ENCODE measurements around the gene RIN3. TPM values are rescaled to one million over a fixed set of nuclear protein-coding genes. Genes with fewer than 3 reads are reported as not detected.

Gene RIN3
- total and polyA plus RNA-seq, 4 donors, result 5.0 to 15.6 (median 9.0) TPM

- TF ChIP-seq, protein P1, sequence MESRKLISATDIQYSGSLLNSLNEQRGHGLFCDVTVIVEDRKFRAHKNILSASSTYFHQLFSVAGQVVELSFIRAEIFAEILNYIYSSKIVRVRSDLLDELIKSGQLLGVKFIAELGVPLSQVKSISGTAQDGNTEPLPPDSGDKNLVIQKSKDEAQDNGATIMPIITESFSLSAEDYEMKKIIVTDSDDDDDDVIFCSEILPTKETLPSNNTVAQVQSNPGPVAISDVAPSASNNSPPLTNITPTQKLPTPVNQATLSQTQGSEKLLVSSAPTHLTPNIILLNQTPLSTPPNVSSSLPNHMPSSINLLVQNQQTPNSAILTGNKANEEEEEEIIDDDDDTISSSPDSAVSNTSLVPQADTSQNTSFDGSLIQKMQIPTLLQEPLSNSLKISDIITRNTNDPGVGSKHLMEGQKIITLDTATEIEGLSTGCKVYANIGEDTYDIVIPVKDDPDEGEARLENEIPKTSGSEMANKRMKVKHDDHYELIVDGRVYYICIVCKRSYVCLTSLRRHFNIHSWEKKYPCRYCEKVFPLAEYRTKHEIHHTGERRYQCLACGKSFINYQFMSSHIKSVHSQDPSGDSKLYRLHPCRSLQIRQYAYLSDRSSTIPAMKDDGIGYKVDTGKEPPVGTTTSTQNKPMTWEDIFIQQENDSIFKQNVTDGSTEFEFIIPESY (IDR thresholded peaks at IDR 0.05), result no peak
- no peak for TF ChIP-seq SP1 (IDR thresholded peaks at IDR 0.05)
These were observed 29.3 kb upstream of the RIN3 start (continued) for GRCh38 chr14:92484132-92484823.

DNA sequence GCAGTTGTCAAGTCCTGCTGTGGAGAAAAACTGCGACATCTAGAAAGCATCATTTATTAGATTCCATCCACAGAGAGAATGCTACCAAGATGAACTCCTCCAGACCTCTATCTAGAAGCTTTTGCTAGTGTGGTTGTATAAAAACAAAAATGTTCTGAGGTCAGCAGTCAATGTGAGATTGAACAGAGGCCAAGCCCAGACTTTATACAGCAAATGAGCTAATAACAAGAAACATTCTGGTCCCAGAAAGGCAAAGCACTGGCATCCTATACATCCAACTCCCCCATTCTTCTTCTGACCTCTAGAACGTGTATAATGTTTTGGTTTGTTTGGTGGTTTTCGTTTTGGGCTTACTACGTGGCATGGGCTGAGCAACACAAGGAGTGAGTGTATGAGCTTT is 26.7 kb upstream of the RIN3 start:
- no peak overlapping the region for H3K4me3 ChIP-seq (ENCODE audit: low read depth in 1 of 3, low read length in 3 of 3)
- peaks cover 2 to 5% (median 3%) of the 10 kb centered on the region in 4 donors for H3K4me1 ChIP-seq (ENCODE audit: control insufficient read depth in 4 of 4, insufficient read depth in 4 of 4, low read length in 3 of 4)
- no peaks in the 10 kb centered on the region for H3K27me3 ChIP-seq (ENCODE audit: control insufficient read depth in 4 of 4, insufficient read depth in 4 of 4, low read length in 3 of 4)
- H3K9me3 ChIP-seq (ENCODE audit: control insufficient read depth in 4 of 4, low read length in 3 of 4), result no peaks in the 10 kb centered on the region
- no peak overlapping the region for H3K9ac ChIP-seq (ENCODE audit: low read depth in 1 of 2, low read length in 2 of 2)
- no peaks in the 10 kb centered on the region for H3K36me3 ChIP-seq (ENCODE audit: control insufficient read depth in 4 of 4, insufficient read depth in 3 of 4, low read depth in 1 of 4, low read length in 3 of 4)
- H3K27ac ChIP-seq (ENCODE audit: low read depth in 1 of 2, low read length in 2 of 2), result no peak overlapping the region
- 78% methylated on average over 4 of the region's 4 CpGs for WGBS
- TF ChIP-seq, protein P2, sequence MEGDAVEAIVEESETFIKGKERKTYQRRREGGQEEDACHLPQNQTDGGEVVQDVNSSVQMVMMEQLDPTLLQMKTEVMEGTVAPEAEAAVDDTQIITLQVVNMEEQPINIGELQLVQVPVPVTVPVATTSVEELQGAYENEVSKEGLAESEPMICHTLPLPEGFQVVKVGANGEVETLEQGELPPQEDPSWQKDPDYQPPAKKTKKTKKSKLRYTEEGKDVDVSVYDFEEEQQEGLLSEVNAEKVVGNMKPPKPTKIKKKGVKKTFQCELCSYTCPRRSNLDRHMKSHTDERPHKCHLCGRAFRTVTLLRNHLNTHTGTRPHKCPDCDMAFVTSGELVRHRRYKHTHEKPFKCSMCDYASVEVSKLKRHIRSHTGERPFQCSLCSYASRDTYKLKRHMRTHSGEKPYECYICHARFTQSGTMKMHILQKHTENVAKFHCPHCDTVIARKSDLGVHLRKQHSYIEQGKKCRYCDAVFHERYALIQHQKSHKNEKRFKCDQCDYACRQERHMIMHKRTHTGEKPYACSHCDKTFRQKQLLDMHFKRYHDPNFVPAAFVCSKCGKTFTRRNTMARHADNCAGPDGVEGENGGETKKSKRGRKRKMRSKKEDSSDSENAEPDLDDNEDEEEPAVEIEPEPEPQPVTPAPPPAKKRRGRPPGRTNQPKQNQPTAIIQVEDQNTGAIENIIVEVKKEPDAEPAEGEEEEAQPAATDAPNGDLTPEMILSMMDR (IDR thresholded peaks at IDR 0.05; ENCODE audit: low read depth, low read length, missing input control), result no peak
- TF ChIP-seq GABPA (IDR thresholded peaks at IDR 0.05 in 1 of 2, conservative IDR thresholded peaks at IDR 0.05 in 1 of 2) (no peak), FOXA1 (IDR thresholded peaks at IDR 0.05) (no peak), EGR1 (IDR thresholded peaks at IDR 0.05; ENCODE audit: low read depth in 2 of 2) (no peak)
- DNase-seq (ENCODE audit: low spot score), result no peak

- H3K36me3 ChIP-seq (ENCODE audit: control insufficient read depth in 4 of 4, insufficient read depth in 3 of 4, low read depth in 1 of 4, low read length in 3 of 4), result no peaks in the 10 kb centered on the region
- H3K4me1 ChIP-seq (ENCODE audit: control insufficient read depth in 4 of 4, insufficient read depth in 4 of 4, low read length in 3 of 4), result no peaks in the 10 kb centered on the region
- no peak for DNase-seq (ENCODE audit: low spot score)
- no peak overlapping the region for H3K4me3 ChIP-seq (ENCODE audit: low read depth in 1 of 3, low read length in 3 of 3)
- H3K27me3 ChIP-seq (ENCODE audit: control insufficient read depth in 4 of 4, insufficient read depth in 4 of 4, low read length in 3 of 4), result no peaks in the 10 kb centered on the region
- H3K9ac ChIP-seq (ENCODE audit: low read depth in 1 of 2, low read length in 2 of 2), result no peak overlapping the region
- 68% methylated on average over 10 of the region's 10 CpGs for WGBS
- TF ChIP-seq HNF4A (conservative IDR thresholded peaks at IDR 0.05) (no peak), REST (IDR thresholded peaks at IDR 0.05) (no peak), NR2F2 (IDR thresholded peaks at IDR 0.05) (no peak), YY1 (IDR thresholded peaks at IDR 0.05) (no peak), FOXA2 (IDR thresholded peaks at IDR 0.05) (no peak), RAD21 (IDR thresholded peaks at IDR 0.05) (no peak), TAF1 (conservative IDR thresholded peaks at IDR 0.05) (no peak)
- TF ChIP-seq, protein P3, sequence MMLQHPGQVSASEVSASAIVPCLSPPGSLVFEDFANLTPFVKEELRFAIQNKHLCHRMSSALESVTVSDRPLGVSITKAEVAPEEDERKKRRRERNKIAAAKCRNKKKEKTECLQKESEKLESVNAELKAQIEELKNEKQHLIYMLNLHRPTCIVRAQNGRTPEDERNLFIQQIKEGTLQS (IDR thresholded peaks at IDR 0.05), result no peak
- no peak overlapping the region for H3K27ac ChIP-seq (ENCODE audit: low read depth in 1 of 2, low read length in 2 of 2)
- H3K9me3 ChIP-seq (ENCODE audit: control insufficient read depth in 4 of 4, low read length in 3 of 4), result no peaks in the 10 kb centered on the region
These were observed 26.0 kb upstream of the RIN3 start for GRCh38 chr14:92487513-92488133.

Data from liver (tissue), 9 donors.